ENCODE results near the gene ZFP36L1.

- TF ChIP-seq POLR2A (IDR thresholded peaks at IDR 0.05; ENCODE audit: low read depth, low read length) (peak; percentile 1), CTCF (IDR thresholded peaks at IDR 0.05; ENCODE audit: extremely low read depth in 1 of 2, insufficient read depth in 1 of 2, low read depth in 1 of 2, low read length in 2 of 2) (peak; percentile 42 to 68), EZH2 (IDR thresholded peaks at IDR 0.05; ENCODE audit: borderline replicate concordance, low read depth, low read length, severe bottlenecking) (no peak)
These were observed 2.9 kb upstream of the ZFP36L1 start for GRCh38 chr14:68795597-68796417.

Data from endothelial cell of umbilical vein (primary cell).